HG02840 (cell line): ENCODE measurements around the gene DNAH5.
"Not testable (repeated sequence)": the region's sequence is repeated elsewhere in the genome, so short reads cannot be mapped to it uniquely, and the experiment has no call there.

ENCODE experiments used
- ATAC-seq: cut with Tn5 transposase; IDR thresholded peaks from one replicate; pipeline ENCODE4 v1.9.1; 2021; ENCODE audit warnings: mild to moderate bottlenecking, moderate library complexity, moderate number of reproducible peaks; ENCODE audit not compliant: unreplicated experiment, low FRiP score

DNAH5 gene

GRCh38 chr5:13860146-13860545 lies 84.3 kb downstream of the DNAH5 start:
- ATAC-seq = no peak

GRCh38 chr5:13859270-13860065 lies 85.0 kb downstream of the DNAH5 start:
- ATAC-seq = no peak

GRCh38 chr5:13843175-13843846 lies 101.2 kb downstream of the DNAH5 start:
- ATAC-seq = no peak

- ATAC-seq = no peak
These were observed 111.0 kb downstream of the DNAH5 start for GRCh38 chr5:13833440-13833839.

GRCh38 chr5:13831351-13831750 lies 113.1 kb downstream of the DNAH5 start:
- no peak for ATAC-seq

GRCh38 chr5:13830536-13830935 lies 114.0 kb downstream of the DNAH5 start:
- ATAC-seq = no peak

- ATAC-seq = no peak
These were observed 123.1 kb downstream of the DNAH5 start for GRCh38 chr5:13821366-13821765.

- no peak for ATAC-seq
These were observed 128.4 kb downstream of the DNAH5 start for GRCh38 chr5:13816126-13816525.

- ATAC-seq = no peak
These were observed 130.2 kb downstream of the DNAH5 start for GRCh38 chr5:13814301-13814700.

- no peak for ATAC-seq
These were observed 134.6 kb downstream of the DNAH5 start for GRCh38 chr5:13809921-13810320.

GRCh38 chr5:13804336-13804735 lies 140.2 kb downstream of the DNAH5 start:
- no peak for ATAC-seq

GRCh38 chr5:13798569-13798968 lies 145.9 kb downstream of the DNAH5 start:
- ATAC-seq = not testable (repeated sequence)

- ATAC-seq = no peak
These were observed 158.6 kb downstream of the DNAH5 start for GRCh38 chr5:13785781-13786415.

- no peak for ATAC-seq
These were observed 160.8 kb downstream of the DNAH5 start for GRCh38 chr5:13783726-13784125.

GRCh38 chr5:13780081-13780480 lies 164.4 kb downstream of the DNAH5 start:
- ATAC-seq = no peak

- no peak for ATAC-seq
These were observed 170.8 kb downstream of the DNAH5 start for GRCh38 chr5:13773649-13774048.

- no peak for ATAC-seq
These were observed 173.4 kb downstream of the DNAH5 start for GRCh38 chr5:13771011-13771571.

GRCh38 chr5:13766236-13766635 lies 178.3 kb downstream of the DNAH5 start:
- no peak for ATAC-seq

GRCh38 chr5:13763719-13764118 lies 180.8 kb downstream of the DNAH5 start:
- no peak for ATAC-seq

GRCh38 chr5:13749766-13750165 lies 194.7 kb downstream of the DNAH5 start:
- no peak for ATAC-seq

- no peak for ATAC-seq
These were observed 198.5 kb downstream of the DNAH5 start for GRCh38 chr5:13746026-13746425.
